SIG-M5 treated with dmso at 0.1 percent for 504 hours (cell line): ENCODE data around the gene ZHX3.

ENCODE experiments used
- DNase-seq: peaks from one replicate; lab custom pipeline; 2025; ENCODE audit not compliant: unreplicated experiment; lab: John Stamatoyannopoulos, UW

The ZHX3 gene

DNA sequence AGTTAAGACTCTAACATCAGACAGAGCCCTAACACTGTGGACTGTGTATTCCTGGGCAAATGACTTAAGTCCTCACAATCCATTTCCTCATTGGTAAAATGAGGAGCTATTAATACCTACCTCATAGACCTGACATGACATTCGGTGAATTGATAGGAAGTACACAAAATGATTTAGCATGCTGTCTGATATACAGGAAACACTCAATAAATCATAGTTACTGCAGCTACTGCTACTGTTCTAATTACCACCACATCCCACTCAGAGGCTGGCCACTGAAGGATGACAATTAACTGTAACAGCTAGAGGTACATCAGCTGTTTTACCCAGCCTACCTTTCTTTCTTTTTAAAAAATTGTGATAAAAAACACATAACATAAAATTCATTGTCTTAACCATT, 92.4 kb downstream of the ZHX3 start:
- no peak for DNase-seq

DNA sequence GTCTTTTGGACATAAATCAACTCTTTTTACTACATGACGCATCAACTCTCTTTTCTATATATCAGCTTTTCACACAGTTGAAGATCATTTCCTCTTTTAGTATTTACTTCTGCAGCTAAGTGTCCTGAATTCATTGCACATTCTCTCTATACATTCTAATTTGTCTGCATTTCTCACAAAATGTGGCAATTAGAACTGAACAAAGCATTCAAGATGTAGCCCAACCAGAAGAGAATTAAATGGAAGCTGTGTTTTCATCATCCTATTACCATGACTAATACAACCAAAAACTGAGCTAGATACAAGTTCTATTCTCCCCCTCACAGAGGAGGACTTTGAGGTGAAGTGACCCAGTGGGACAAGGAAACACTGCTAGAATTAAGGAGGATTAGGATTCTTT, 93.2 kb downstream of the ZHX3 start:
- peak; percentile 14 for DNase-seq

DNA sequence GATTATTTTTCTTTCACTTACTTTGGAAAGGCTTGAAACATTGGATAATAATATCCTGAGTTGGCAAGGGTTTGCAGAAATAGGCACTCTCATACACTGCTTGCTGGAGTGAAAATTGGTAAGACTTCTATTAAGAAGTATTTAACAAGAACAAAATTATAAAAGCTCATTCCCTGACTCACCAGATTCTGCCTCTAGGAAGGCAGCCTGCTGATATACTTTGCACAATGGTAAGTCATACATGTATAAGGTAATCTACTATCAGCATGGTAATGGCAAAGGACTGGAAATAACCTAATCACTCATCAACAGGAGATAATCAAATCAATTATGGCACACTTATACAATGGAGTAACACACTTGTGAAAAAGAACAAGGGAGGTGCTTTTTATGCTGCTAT, 94.4 kb downstream of the ZHX3 start:
- no peak for DNase-seq

DNA sequence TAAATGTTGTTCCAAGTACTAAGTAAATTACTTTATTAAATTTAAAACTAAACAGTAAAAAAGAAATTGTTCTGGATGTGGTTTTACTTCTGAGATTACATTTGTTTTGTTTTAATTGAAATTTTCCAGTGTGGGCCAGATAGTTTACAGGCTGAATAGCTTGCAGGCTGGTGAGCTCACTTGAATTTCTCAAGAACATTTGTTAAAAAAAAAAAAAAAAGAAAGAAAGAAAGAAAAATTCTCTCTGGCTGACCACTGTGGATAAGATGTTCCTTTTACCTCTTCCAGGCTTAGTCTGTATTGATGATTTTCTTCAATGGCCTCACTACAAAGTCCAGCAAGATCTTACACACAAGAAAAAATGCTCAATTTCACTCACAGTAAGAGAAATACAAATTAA, 94.8 kb downstream of the ZHX3 start:
- no peak for DNase-seq

DNA sequence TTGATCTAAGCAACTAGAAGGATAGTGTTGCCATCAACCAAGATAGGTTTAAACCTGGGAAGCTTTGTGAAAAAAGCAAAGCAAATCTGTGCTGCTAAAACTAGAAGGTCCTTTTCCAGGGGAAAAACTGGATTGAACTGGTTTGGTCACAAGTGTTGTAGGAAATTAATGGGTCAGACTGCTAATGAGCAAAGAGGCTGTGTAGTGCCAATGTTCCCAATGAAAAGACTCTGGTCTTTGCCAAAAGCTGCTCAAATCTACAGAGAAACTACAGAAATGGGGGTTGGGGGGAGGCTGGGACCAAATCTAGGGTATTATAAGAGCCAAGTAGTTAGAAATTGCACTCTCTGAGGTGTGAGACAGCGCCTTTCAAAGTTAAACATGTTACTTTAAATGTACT, 95.2 kb downstream of the ZHX3 start:
- no peak for DNase-seq

DNA sequence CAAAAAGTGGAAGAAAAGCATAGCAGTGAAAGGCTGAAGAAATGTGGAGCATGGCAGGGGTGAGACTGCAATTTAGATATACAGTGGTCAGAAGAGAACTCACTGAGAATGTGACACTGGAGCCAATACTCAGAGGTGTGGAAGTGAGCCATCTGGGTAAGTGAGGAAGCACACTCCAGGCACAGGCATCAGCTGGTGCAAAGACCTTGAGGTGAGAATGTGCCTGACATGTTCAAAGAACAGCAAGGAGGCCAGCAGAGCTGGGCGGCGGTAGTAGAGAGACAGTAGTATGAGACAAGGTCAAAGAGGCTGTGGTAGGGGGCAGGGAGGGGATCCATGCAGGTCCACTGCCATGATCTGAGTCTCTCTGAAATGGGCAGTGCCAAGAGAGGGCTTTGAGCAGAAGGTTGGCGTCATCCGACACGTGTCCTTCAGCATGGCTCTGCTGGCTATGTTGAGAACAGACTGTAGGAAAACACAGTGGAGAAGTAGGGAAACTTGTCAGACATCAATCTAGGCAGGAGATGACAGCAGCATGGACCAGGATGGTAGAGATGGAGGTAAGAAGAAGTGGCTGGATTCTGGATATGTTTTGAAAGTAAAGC, 95.8 kb downstream of the ZHX3 start:
- no peak for DNase-seq

DNA sequence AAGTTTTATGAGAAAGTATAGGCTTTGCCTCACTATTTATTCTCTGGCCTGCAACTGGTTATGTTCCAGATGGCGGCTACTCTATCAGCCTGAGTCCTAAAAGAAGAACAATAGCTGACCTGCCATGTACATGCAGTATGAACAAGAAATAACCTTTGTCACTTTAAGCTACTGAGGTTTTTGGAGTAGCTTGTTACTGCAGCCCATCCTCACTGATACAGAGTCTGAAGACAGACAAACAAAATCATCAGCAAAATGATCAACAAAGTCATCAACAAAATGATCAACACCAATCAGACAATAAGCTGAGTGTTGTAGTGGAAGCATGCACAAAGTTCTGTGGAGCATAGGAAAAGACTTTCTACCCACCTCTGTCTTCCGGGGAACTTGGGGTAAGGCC, 97.7 kb downstream of the ZHX3 start:
- DNase-seq, result no peak

DNA sequence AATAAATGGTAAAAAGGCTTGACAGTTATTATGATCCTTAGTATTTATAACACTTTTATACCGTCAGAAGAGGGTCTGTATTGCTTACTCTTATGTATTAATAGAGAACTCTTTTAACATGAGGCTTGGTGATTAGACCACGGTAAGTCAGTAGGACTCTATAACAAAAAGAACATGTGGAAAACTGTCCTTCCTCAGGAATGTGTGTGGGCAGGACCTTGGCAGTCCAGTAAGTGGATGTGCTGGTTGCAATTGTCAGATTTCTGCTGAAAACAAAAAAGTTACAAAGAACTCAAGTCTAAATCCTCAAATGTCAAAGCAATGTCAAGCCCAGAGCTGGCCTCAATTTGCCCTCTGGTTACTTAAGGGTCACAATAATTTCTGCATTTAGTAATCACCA, 99.1 kb downstream of the ZHX3 start:
- DNase-seq, result no peak

DNA sequence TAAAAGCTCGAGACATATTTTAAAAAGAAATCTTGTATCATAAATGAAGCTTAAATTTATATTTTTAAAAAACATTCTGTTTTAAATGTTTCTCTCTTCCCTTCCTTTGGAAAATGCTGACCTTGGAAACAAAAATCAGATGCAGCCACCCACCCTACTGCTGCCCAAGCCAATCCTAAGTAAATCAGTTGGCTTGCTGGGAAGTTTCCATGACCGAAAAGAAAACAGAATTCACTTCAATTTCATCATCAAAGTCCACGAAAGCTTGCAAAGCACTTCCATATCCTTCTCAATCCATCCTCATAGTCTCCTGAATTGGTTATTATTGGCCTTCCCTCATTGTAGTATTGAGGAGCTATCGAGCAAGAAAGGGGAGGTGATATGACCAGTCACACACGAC, 100.1 kb downstream of the ZHX3 start:
- no peak for DNase-seq

DNA sequence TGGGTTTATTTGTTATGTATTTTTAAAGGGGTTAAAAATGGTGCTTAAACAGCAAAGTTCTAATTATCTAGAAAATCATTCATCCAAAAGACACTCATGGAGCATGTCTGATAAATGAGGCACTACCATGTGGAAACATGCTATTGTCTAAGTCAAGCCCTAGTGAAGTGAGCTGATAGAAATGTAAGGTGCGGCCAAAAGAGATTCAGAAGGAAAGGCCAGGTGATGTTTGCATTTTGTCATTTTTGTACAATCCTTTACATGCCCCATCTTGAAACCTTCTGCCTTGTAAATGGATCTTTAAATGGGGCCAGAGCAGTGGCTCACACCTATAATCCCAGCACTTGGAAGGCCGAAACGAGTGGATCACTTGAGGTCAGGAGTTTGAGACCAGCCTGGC, 102.9 kb downstream of the ZHX3 start:
- DNase-seq, result no peak

DNA sequence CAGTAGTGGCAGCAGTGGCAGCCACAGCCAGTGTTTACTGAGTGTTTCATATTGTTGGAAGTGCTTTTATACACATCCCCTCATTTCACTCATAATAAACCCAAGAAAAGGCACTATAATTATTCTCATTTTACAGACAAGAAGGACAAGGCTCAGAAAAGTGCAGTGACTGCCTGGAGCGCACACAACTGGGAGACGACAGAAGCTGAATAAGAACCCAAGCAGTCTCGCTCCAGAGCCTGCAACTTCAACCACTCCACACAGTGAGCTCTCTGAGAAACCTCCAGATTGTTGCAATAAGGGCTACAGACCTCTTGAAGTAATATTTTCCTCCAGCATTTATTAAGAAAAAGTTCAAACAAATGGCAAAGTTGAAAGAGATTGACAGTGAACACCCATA, 103.3 kb downstream of the ZHX3 start:
- DNase-seq, result no peak

DNA sequence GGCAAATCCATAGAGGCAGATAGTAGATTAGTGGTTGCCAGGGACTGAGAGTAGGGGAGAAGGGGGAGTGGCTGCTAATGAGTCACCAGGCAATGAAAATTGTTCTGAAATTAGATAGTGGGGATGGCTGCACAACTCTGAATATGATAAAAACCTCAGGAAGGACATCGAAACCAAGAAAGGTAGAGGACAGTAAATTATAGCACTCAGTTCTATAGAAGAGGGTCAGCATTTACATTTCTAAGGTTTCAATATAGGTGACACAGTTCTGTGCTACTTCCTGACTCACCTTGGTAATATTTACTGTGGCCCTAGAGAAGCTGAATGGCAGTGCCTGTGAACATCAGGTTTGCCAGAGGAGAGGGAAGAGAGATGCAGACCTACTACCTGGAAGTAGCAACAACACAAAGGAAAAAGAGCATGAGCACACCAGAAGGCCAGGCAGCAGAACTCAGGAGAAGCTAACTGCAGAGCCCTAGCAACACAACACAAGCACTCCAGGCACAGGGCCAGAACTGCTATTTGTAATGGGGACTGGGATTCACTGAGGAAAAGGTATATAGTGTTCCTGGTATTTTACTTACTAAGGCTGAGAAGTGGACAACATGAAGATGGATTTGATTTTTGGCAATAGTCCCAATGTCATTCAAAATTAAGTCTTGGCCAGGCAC, 104.2 kb downstream of the ZHX3 start:
- DNase-seq, result peak; percentile 5

DNA sequence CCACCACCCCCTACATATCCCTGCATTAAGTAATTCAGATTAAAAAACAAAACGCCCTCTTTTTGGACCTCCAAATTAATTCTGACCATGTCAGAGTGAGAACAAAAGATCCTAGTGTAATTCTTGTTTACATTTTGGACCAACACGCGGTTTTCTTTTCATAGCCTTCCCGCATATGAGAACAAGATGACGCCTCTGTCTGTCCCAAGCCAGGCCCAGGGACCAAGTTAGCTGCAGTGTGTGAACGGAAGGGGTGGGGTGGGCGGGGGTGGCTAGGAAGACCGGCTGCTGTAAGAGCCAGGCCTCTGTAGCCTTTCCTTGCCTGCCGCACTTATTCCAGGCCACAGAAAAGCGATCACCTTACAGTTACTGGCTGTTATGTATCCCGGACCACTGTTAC, 112.2 kb downstream of the ZHX3 start:
- DNase-seq, result no peak

DNA sequence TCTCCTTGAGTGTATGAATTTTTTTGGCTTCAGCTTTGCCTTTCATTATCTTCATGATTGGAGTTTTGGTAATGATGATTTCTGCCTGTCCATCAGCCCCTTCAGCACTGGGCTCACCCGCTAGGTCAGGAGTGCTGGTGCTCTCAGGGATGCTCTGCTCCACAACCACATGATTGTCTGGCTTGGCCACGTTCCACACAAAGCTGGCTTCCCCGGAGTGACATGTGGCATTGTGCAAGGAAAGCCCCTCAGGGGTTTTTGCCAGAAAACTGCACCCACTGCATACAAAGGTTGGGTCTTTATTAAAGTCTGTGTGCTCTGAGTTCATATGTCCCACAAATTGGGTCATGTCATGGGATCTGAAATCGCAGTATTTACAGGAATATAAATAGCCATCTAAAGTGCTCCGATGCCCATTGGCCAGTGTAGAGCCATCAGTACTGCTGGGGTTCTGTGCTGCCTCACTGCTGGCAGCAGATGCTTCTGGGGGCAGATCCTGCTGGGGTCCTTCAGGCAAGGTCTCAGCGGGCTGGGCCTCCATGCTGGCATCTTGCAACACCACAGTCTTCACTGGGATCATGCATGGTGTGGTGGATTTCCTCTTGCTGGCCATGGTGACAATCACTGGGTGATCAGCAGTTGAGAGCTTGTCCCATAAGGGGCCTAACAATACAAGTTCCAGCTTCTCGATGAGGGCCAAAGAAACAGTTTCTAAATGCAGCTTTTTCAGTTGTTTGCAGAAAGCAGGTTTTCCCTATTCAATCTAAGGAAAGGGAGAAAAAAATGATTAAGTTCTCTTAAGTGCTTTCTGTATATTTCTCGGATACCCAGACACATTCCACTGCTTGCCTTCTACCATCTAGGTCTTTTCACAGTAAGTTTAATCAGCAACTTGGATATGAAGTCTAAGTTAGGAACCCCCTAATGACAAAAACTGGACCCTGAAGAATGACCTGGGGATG, 112.9 kb downstream of the ZHX3 start:
- no peak for DNase-seq

DNA sequence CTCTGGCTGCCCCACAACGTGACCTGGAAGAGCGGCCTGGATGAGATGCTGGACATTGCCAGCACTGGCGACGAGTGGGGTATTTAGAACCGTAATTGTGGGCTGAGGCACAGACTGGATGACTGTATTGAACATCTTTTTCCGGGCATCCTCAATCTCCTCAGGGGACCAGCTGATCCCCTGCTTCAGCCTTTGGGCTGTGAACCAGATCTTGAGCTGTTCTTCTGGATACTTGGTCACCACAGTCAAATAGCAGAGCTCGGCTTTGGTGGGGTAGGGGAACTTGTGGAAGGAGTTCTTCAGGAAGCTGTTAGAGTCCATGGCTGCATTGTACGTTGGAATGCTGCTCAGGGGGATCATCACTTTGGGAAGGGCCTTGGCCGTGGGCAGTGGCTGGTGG, 113.9 kb downstream of the ZHX3 start:
- DNase-seq, result no peak

DNA sequence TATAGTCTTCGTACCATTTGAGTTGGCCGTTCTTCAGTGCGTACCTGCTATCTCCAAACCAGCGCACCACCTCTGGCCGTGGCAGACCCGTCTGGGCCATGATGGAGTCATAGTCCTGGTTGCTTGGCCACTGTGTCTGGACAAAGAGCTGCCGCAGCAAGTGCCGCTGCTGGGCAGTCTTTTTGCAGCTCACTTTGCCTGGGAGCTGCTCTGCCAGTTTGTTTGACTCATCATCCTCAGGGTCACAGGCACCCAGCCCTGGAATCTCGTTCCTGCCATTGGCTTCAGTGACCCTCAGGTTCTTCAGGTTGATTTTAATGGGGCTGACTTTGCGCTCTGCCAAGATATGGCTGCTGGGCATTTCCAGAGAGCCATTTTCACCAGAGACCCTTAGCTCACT, 115.1 kb downstream of the ZHX3 start:
- no peak for DNase-seq

DNA sequence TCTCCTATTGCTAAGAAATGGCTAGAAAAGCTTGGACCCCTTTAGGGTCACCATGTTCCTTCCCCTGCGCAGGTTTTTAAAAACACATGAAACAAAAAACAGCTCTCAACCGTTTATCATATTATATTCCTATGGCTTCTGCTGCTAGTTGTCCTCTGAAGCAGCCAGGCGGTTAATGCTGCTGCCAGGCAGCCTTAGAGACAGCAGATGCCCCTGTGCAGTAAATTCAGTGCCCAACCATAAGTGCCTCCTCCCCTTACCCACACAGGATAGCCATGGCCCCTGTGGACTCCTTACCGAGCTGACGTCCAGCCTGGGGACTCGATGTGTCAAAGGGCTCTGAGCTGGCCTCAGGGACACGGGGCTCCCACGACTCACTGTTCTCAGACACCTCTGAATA, 115.8 kb downstream of the ZHX3 start:
- DNase-seq, result no peak

DNA sequence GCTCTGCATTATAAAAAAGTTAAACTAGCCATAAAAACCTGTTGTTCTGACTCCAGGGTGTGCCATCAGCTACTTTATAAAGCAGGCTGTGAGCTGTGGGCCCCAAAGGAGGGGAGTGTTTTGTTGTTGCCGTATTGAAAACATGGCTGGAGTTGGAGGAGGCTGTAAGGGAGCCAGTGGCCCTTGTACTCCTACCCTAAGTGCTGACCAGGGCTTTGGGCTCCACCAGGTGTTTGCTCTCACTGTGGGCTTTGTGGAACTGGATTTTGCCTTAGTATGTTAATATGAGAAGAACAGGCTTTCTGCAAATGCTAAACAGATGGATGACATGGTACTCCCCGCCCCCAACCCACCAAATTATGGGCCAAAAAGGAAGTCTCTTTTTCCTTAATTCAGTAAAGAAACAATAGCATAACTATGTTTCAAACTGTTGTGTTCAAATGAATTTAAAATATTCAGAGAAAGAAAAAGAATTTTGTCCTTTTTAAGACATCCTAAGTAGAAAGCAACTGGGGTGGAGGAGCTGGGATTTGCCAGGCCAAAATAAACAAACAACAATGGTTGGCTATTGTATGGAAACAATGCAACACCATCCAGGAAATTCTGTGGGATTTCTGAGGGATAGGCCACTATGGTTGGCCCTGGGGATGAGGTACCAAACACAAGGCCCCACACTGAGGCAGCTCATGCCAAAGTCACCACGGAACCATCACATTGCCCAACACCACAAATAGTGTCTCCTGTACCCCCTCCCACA, 116.9 kb downstream of the ZHX3 start:
- DNase-seq, result no peak

DNA sequence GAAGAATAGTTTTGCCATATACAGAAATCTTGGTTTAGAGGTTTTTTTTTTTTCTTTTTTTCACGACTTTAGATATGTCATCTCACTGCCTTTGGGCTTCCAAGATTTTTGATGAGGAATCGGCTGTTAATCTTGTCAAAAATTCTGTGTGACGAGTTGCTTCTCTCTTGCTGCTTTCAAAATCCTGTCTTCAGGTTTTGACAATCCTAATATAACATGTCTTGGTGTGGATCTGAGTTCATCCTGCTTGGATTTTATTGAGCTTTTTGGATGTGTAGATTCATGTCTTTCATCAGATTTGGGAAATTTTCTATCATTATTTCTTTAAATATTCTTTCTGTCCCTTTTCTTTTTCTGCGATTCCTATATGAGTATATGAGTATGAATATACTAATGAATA, 119.1 kb downstream of the ZHX3 start:
- no peak for DNase-seq

DNA sequence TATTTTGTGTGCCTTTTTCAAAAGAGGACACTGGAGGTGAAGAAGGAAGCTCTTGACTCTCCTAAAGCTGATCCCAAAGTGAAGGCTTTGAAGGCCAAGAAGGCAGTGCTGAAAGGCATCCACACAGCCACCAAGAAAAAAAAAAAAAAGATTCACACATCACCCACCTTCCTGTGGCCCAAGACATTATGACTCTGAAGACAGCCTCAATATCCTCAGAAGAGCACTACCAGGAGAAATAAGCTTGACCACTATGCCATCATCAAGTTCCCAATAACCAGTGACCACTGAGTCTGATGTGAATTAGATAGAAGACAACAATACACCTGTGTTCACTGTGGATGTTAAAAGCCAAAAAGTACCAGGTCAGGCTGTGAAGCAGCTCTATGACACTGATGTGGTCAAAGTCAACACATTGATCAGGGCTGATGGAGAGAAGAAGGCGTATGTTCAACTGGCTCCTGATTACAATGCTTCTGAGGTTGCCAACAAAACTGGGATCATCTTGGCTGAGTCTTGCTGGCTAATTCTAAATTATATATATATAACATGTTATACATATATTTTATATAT, 120.8 kb downstream of the ZHX3 start:
- DNase-seq, result no peak

DNA sequence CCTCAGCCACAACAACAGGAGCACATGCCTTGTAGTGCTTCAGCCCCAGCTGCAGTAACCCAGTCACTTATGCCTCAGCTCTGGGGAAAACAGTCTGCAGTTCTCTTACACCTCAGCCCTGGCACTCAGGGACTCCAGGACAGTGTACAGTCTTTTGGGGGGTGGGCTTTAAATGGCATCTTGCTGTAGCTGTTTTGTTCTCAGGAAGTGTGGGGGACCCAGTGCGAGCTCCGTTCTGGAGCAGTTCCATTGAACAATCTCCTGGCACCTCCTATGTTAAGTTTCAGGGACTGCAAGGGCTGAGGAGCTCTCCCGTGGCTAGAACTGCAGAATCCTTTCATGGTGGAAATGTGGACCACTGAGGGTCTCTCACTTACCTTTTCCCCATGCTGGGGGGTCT, 125.0 kb downstream of the ZHX3 start:
- no peak for DNase-seq
